ENCODE measurements around the gene TRIM41.
A peak's percentile ranks its signal among the peaks of the same experiment; 100 is the strongest.

The TRIM41 gene

GRCh38 chr5:181191526-181192336 is 31.4 kb upstream of the TRIM41 start:
- TF ChIP-seq, protein P1, sequence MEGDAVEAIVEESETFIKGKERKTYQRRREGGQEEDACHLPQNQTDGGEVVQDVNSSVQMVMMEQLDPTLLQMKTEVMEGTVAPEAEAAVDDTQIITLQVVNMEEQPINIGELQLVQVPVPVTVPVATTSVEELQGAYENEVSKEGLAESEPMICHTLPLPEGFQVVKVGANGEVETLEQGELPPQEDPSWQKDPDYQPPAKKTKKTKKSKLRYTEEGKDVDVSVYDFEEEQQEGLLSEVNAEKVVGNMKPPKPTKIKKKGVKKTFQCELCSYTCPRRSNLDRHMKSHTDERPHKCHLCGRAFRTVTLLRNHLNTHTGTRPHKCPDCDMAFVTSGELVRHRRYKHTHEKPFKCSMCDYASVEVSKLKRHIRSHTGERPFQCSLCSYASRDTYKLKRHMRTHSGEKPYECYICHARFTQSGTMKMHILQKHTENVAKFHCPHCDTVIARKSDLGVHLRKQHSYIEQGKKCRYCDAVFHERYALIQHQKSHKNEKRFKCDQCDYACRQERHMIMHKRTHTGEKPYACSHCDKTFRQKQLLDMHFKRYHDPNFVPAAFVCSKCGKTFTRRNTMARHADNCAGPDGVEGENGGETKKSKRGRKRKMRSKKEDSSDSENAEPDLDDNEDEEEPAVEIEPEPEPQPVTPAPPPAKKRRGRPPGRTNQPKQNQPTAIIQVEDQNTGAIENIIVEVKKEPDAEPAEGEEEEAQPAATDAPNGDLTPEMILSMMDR (IDR thresholded peaks at IDR 0.05; ENCODE audit: insufficient read depth, low read length, missing control alignments) = no peak
- CTCF ChIA-PET = interaction anchor here (1.1 to 2.6 kb wide), 4 partner anchors 10 to 17 kb away, joined by 3 to 16 read pairs (median 7); no protein-coding TSS in a partner anchor
- H3K4me3 ChIP-seq (ENCODE audit: low read depth, low read length) = peak overlapping the region; percentile 90
- DNase-seq (ENCODE audit: low read depth, low spot score) = no peak
- POLR2A ChIA-PET = interaction anchor here (0.6 to 2.5 kb wide), 9 partner anchors 10 to 69 kb away, joined by 3 to 26 read pairs (median 7); partner anchors contain the start of genes RACK1, TRIM41, TRIM52 and TRIM7

- peak overlapping the region; percentile 90 for H3K4me3 ChIP-seq (ENCODE audit: low read depth, low read length)
- ChIA-PET CTCF (interaction anchor here (1.1 to 2.6 kb wide), 6 partner anchors 8 to 18 kb away, joined by 3 to 16 read pairs (median 6); no protein-coding TSS in a partner anchor), POLR2A (interaction anchor here (0.9 to 2.5 kb wide), 9 partner anchors 9 to 68 kb away, joined by 3 to 26 read pairs (median 7); partner anchors contain the start of genes RACK1, TRIM41, TRIM52 and TRIM7)
- TF ChIP-seq, protein P1 (IDR thresholded peaks at IDR 0.05; ENCODE audit: insufficient read depth, low read length, missing control alignments) = no peak
- no peak for DNase-seq (ENCODE audit: low read depth, low spot score)
Observed at GRCh38 chr5:181192337-181193046, 30.6 kb upstream of the TRIM41 start.

GRCh38 chr5:181193656-181194055 is 29.4 kb upstream of the TRIM41 start:
- ChIA-PET POLR2A (no interaction called here), CTCF (interaction anchor here (1.4 to 2.0 kb wide), 3 partner anchors 9 to 13 kb away, joined by 3 to 8 read pairs (median 5); no protein-coding TSS in a partner anchor)
- H3K4me3 ChIP-seq (ENCODE audit: low read depth, low read length) = no peak overlapping the region

GRCh38 chr5:181194489-181195248 is 28.4 kb upstream of the TRIM41 start:
- DNase-seq (ENCODE audit: low read depth, low spot score) = no peak
- POLR2A ChIA-PET = no interaction called here
- TF ChIP-seq, protein P1 (IDR thresholded peaks at IDR 0.05; ENCODE audit: insufficient read depth, low read length, missing control alignments) = no peak
- H3K4me3 ChIP-seq (ENCODE audit: low read depth, low read length) = no peak overlapping the region
- CTCF ChIA-PET = interaction anchor here (1.1 to 2.0 kb wide), 3 partner anchors 9 to 12 kb away, joined by 3 to 8 read pairs (median 3); partner anchors contain the start of gene TRIM7

More at GRCh38 chr5:181193656-181194055, 29.4 kb upstream of the TRIM41 start:
- TF ChIP-seq, protein P1 (IDR thresholded peaks at IDR 0.05; ENCODE audit: insufficient read depth, low read length, missing control alignments) = no peak
- DNase-seq (ENCODE audit: low read depth, low spot score) = no peak

DNA sequence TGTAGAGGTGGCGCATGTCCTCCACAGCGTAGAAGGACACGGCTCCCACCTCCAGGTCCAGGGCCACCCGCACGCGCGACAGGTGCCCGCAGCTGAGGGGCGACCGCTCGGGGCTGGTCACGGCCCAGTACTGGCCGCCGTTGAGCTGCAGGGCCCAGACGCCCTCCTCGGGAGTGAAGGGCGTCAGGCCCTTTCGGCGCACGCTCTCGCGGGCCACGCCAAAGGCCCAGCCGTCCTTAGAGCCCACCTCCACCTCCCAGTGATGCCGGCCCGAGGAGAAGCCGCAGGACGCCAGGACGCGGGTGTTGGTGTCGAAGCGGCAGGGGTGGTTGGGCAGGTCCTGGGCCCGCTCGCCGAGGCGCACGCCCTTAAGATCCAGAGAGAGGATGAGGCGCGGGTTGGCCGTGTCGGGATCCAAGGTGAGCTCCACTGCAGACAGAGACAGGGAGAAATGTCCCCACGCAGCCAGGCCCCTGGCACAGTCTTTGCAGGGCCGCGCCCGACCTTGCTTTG is 27.8 kb upstream of the TRIM41 start:
- TF ChIP-seq, protein P1 (IDR thresholded peaks at IDR 0.05; ENCODE audit: insufficient read depth, low read length, missing control alignments) = no peak
- no peak overlapping the region for H3K4me3 ChIP-seq (ENCODE audit: low read depth, low read length)
- no peak for DNase-seq (ENCODE audit: low read depth, low spot score)
- CTCF ChIA-PET = interaction anchor here (1.1 kb wide), 1 partner anchor 10 kb away, joined by 3 read pairs; the partner anchor contains the start of gene TRIM7
- POLR2A ChIA-PET = no interaction called here

Data from AG04449 (cell line).